B cell (primary cell): ENCODE measurements around the gene CCDC87. TPM values are rescaled to one million over a fixed set of nuclear protein-coding genes. Genes with fewer than 3 reads are reported as not detected.
A peak's percentile ranks its signal among the peaks of the same experiment; 100 is the strongest.

Experiments used
- ATAC-seq: fragments of 200-7000 bp; cut with Tn5 transposase; one replicate; pipeline ENCODE4 v1.10.0; 2021; ENCODE audit warnings: low read depth, mild to moderate bottlenecking, moderate number of reproducible peaks, moderate library complexity
- CTCF ChIA-PET: fragments of 350-600 bp; sonication (Branson Sonifier 250); formaldehyde crosslinking; loops from one replicate; lab custom pipeline; 2021; ENCODE audit warnings: antibody characterized with exemption, inconsistent platforms; lab: Charles Lee
- POLR2A ChIA-PET: fragments of 350-600 bp; sonication (Branson Sonifier 250); formaldehyde crosslinking; loops from one replicate; lab custom pipeline; 2021; ENCODE audit warnings: antibody characterized with exemption; lab: Charles Lee
- DNase-seq: peaks from one replicate; pipeline ENCODE4 v3.0.0; 2013
- H2AFZ ChIP-seq: 2 replicates; pipeline ENCODE4 v1.6.1; 2012; ENCODE audit warnings: mild to moderate bottlenecking, low read depth, low read length; ENCODE audit not compliant: insufficient read depth, poor library complexity, severe bottlenecking
- H3K27ac ChIP-seq, 2 donors: 1 replicate in 1 of 2; 2 replicates in 1 of 2; pipeline ENCODE4 v1.5.1; 2012 to 2013; ENCODE audit warnings: low read length in 2 of 2, mild to moderate bottlenecking in 2 of 2, moderate library complexity in 1 of 2
- H3K27me3 ChIP-seq, 4 experiments: fragments of 200-600 bp in 1 of 4; sonication (generic) in 1 of 4; replicated peaks in 1 of 4; 1 replicate in 2 of 4; 2 replicates in 2 of 4; pipeline versions ENCODE4 v1.6.1 to v1.7.0; 2013 to 2016; ENCODE audit warnings: low read length in 3 of 4, mild to moderate bottlenecking in 2 of 4, mixed read lengths in 1 of 4, moderate library complexity in 1 of 4; ENCODE audit not compliant: insufficient read depth in 4 of 4, control insufficient read depth in 3 of 4; ENCODE audit errors: control extremely low read depth in 1 of 4
- H3K36me3 ChIP-seq, 2 experiments: replicated peaks in 1 of 2; 1 replicate in 1 of 2; 2 replicates in 1 of 2; pipeline versions ENCODE4 v1.6.1 to v1.7.1; 2013; ENCODE audit warnings: low read length in 1 of 2; ENCODE audit not compliant: insufficient read depth in 2 of 2, control insufficient read depth in 1 of 2; ENCODE audit errors: control extremely low read depth in 1 of 2, extremely low read depth in 1 of 2
- H3K4me1 ChIP-seq, 2 donors: fragments of 200-600 bp in 1 of 2; sonication (generic) in 1 of 2; 1 replicate in 1 of 2; 2 replicates in 1 of 2; pipeline versions ENCODE4 v1.5.1 to v1.6.1; 2013 to 2017; ENCODE audit warnings: low read length in 2 of 2; ENCODE audit not compliant: control insufficient read depth in 2 of 2, insufficient read depth in 2 of 2
- H3K4me2 ChIP-seq: replicated peaks from 2 replicates; pipeline ENCODE3; 2012; ENCODE audit warnings: mild to moderate bottlenecking, low read depth, low read length; ENCODE audit not compliant: poor library complexity, severe bottlenecking
- H3K4me3 ChIP-seq, 5 experiments: fragments of 200-600 bp in 1 of 5; sonication (generic) in 1 of 5; 1 replicate in 3 of 5; 2 replicates in 2 of 5; pipeline versions ENCODE4 v1.5.1 to v1.7.0; 2011 to 2016; ENCODE audit warnings: low read length in 4 of 5, mild to moderate bottlenecking in 4 of 5, low read depth in 2 of 5, control low read depth in 1 of 5, moderate library complexity in 1 of 5; ENCODE audit not compliant: insufficient read depth in 1 of 5; ENCODE audit errors: control extremely low read depth in 1 of 5, extremely low read depth in 1 of 5
- H3K79me2 ChIP-seq: fragments of 200-600 bp; sonication (generic); one replicate; pipeline ENCODE4 v1.6.0; 2016; ENCODE audit warnings: low read length; ENCODE audit not compliant: control insufficient read depth, insufficient read depth
- H3K9ac ChIP-seq: fragments of 200-600 bp; sonication (generic); 2 replicates; pipeline ENCODE4 v1.6.1; 2017; ENCODE audit warnings: mild to moderate bottlenecking, low read length, moderate library complexity
- H3K9me3 ChIP-seq, 3 donors: one replicate each; pipeline versions ENCODE4 v1.6.1 to v1.7.1; 2013; ENCODE audit warnings: low read length in 2 of 3; ENCODE audit not compliant: control insufficient read depth in 2 of 3, insufficient read depth in 1 of 3; ENCODE audit errors: control extremely low read depth in 1 of 3
- H4K20me1 ChIP-seq: 2 replicates; pipeline ENCODE4 v1.6.0; 2012; ENCODE audit warnings: mild to moderate bottlenecking, low read length; ENCODE audit not compliant: insufficient read depth, control insufficient read depth, poor library complexity, severe bottlenecking
- H3K27ac Mint-ChIP-seq: one replicate; pipeline ENCODE4 v1.8.0; 2021; ENCODE audit warnings: mixed read lengths
- H3K27me3 Mint-ChIP-seq: one replicate; pipeline ENCODE4 v1.8.0; 2021; ENCODE audit warnings: mixed read lengths
- H3K4me1 Mint-ChIP-seq: one replicate; pipeline ENCODE4 v1.8.0; 2021; ENCODE audit warnings: mixed read lengths
- H3K4me3 Mint-ChIP-seq: one replicate; pipeline ENCODE4 v1.8.0; 2021; ENCODE audit warnings: mixed read lengths
- H3K9me3 Mint-ChIP-seq: one replicate; pipeline ENCODE4 v1.8.0; 2022; ENCODE audit warnings: mixed read lengths; ENCODE audit not compliant: insufficient read depth
- EZH2 ChIP-seq: IDR thresholded peaks from 2 replicates; pipeline ENCODE4 v1.6.1; 2012; ENCODE audit warnings: borderline replicate concordance, low read depth, mild to moderate bottlenecking, moderate library complexity, low read length; ENCODE audit not compliant: insufficient read depth, poor library complexity, severe bottlenecking
- WGBS: methylation state at CpG from one replicate; pipeline ENCODE4 v1.1.5; 2013; ENCODE audit warnings: missing lambda C conversion rate; ENCODE audit not compliant: insufficient coverage; 5-methylcytosine and 5-hydroxymethylcytosine counted together
- intact Hi-C: fragments of 100-400 bp; cut with micrococcal nuclease; formaldehyde crosslinking; loops from one replicate; pipeline ENCODE4 v1.10.0; 2022
- polyA plus RNA-seq: library from polyadenylated mRNA; depleted of rRNA; stranded (reverse); fragments of >200 nt; gene quantifications from 2 replicates; pipeline ENCODE4 v1.2.3, GENCODE V29; 2012
- total RNA-seq, 2 donors: library from RNA; stranded (reverse); fragments of 120-200 nt in 1 of 2; gene quantifications; 1 replicate in 1 of 2; 2 replicates in 1 of 2; pipeline versions ENCODE4 v1.2.3 to v1.2.4, GENCODE V29; 2013 to 2022
- TF ChIP-seq, protein P1 (sequence below): fragments of 200-600 bp; IDR thresholded peaks from one replicate; pipeline ENCODE4 v1.8.0; 2022; ENCODE audit warnings: antibody characterized with exemption, mild to moderate bottlenecking

Gene CCDC87
- total and polyA plus RNA-seq, 2 donors (not counting 1 experiment from before 2014, with no cell fraction given), result 0.39 TPM; not detected in 1

- Histone ChIP-seq H3K27ac (peak overlapping the region; percentile 77 to 87), H3K4me1 (peaks cover 49 to 59% of the 10 kb centered on the region in 2 donors), H3K27me3 (no peaks in the 10 kb centered on the region), H4K20me1 (peaks cover 74% of the 10 kb centered on the region), H2AFZ (peak overlapping the region; percentile 73), H3K9ac (peak overlapping the region; percentile 87), H3K4me2 (peak overlapping the region; percentile 89), H3K9me3 (no peaks in the 10 kb centered on the region), H3K4me3 (peak overlapping the region; percentile 79 to 95 (median 88)), H3K79me2 (peaks cover 98% of the 10 kb centered on the region), H3K36me3 (peaks cover 4 to 50% of the 10 kb centered on the region in 2 experiments)
- Mint-ChIP-seq H3K4me1 (peaks cover 71% of the 10 kb centered on the region), H3K9me3 (no peaks in the 10 kb centered on the region), H3K4me3 (peak overlapping the region; percentile 99), H3K27ac (peak overlapping the region; percentile 96), H3K27me3 (no peaks in the 10 kb centered on the region)
- TF ChIP-seq, protein P1, sequence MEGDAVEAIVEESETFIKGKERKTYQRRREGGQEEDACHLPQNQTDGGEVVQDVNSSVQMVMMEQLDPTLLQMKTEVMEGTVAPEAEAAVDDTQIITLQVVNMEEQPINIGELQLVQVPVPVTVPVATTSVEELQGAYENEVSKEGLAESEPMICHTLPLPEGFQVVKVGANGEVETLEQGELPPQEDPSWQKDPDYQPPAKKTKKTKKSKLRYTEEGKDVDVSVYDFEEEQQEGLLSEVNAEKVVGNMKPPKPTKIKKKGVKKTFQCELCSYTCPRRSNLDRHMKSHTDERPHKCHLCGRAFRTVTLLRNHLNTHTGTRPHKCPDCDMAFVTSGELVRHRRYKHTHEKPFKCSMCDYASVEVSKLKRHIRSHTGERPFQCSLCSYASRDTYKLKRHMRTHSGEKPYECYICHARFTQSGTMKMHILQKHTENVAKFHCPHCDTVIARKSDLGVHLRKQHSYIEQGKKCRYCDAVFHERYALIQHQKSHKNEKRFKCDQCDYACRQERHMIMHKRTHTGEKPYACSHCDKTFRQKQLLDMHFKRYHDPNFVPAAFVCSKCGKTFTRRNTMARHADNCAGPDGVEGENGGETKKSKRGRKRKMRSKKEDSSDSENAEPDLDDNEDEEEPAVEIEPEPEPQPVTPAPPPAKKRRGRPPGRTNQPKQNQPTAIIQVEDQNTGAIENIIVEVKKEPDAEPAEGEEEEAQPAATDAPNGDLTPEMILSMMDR, result peak; percentile 28
- no peak for TF ChIP-seq EZH2
- intact Hi-C loops, result loop anchor here (1.0 to 2.0 kb wide), 3 partner anchors 60 to 231 kb away; partner anchors contain the start of gene DPP3
- ChIA-PET POLR2A (interaction anchor here (0.7 to 3.4 kb wide), 16 partner anchors 10 to 739 kb away, joined by 3 to 53 read pairs (median 5); partner anchors contain the start of genes DPP3, PELI3, RBM14 and RBM4B), CTCF (interaction anchor here (0.7 to 5.5 kb wide), 10 partner anchors 17 to 61 kb away, joined by 3 to 54 read pairs (median 8); partner anchors contain the start of genes CCDC87, CCS, RBM14 and RBM4B)
- no peak for ATAC-seq
- 3% methylated on average over 11 of the region's 27 CpGs for WGBS
- DNase-seq, result peak; percentile 66
Observed at GRCh38 chr11:66639066-66639813, 46.4 kb upstream of the CCDC87 start.
